NAMALWA (cell line): ENCODE data around the gene DNAJB14.
"Not testable (repeated sequence)": the region's sequence is repeated elsewhere in the genome, so short reads cannot be mapped to it uniquely, and the experiment has no call there.

Source experiments
- DNase-seq: peaks from one replicate; pipeline ENCODE4 v3.0.0-alpha.2; 2015; ENCODE audit warnings: low spot score

DNAJB14 gene

DNA sequence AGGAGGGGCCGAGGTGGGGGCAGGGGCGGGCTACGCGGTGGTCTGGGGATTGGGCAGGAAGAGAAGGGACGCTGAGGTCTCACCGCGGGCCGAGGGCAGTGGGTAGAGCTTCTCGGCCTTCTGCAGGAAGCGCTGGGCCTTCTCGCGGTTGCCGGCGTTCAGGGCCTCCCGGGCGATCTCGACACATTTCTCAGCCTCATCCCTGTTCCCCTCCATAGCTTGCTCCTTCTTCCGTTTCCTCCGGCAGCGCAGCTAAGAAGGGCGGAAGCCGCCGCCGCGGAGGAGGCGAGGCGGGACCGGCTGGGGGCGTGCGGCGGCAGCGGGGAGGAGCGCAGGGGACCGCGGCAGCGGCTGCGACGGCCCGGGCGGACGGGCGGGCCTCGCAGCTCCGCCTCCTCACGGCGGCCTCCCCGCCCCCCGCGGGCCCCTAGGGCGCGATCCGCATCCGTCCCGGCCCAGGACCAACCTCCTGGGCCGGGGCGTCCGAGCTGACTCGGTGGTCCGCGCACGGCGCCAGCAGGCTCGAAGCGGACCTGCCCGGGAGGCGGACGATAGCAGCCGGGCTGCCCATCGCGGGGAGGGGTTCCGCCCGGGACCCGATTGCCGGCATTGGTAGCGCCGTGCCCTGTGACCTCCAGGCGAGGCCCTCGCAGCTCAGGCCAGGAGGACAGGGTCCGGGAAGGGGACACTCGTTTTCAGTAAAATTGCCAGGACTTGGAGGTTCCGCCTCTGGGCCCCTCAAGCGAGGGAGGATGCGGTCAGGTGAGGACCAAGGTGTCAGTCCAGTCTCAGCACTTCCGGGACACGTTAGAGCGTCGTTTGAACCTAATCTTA is at the start of gene DNAJB14:
TSS of gene DNAJB14 (minus strand) at position 263 of the 834 bp plus-strand sequence. CDS start at position 216, 47 bp downstream.
- DNase-seq: peak; percentile 81

DNA sequence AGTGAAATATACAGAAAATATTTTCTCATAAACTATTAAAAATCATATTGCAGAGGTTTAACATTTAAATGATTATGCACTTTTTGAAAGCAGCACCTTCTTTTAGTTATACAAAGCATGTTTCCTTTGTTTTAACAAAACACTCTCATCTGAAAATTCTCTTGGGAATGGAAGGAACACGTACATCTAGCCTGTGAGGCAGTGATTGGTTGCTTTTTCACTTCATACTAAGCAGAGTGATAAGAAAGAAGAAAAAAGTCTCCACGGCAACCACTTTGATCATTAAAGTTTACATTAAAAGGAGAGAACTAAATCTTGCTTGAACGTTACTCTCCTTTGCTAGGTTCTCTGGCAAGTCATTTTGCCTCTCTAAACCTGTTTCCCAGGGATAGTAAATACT is 45.3 kb upstream of the DNAJB14 start:
- DNase-seq: no peak

DNA sequence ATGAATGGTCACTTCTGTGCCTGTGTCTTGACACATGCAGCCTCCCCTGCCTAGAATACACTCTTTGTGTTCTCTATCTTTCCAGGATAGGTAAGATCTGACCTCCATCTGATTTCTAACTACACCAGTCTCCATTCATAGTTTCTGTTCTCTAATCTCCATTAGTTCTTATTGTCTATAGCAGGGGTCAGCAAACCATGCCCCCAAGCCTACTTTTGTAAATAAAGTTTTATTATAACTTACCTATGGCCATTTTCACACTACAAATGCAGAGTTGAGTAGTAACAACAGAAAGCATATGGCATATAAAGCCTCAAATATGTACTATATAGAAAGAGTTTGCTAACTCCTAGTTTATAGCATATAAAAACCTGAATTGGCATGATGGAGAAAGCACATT is 41.3 kb upstream of the DNAJB14 start:
- DNase-seq: no peak

DNA sequence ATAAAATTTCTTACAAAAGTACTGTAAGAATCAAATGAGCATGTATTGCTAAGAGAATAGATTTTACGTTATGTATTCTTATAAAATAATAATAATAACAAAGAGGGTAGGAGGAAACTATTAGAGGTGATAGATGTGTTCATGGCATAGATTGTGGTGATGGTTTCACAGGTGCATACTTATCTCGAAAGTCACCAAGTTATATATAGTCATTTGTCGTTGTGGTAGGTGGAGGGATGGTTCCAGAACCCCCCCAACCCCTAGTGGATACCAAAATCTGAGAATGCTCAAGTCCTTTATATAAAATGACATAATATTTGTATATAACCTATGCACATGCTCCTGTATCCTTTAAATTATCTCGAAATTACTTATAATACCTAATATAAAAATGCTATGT is 40.4 kb upstream of the DNAJB14 start:
- no peak for DNase-seq

DNA sequence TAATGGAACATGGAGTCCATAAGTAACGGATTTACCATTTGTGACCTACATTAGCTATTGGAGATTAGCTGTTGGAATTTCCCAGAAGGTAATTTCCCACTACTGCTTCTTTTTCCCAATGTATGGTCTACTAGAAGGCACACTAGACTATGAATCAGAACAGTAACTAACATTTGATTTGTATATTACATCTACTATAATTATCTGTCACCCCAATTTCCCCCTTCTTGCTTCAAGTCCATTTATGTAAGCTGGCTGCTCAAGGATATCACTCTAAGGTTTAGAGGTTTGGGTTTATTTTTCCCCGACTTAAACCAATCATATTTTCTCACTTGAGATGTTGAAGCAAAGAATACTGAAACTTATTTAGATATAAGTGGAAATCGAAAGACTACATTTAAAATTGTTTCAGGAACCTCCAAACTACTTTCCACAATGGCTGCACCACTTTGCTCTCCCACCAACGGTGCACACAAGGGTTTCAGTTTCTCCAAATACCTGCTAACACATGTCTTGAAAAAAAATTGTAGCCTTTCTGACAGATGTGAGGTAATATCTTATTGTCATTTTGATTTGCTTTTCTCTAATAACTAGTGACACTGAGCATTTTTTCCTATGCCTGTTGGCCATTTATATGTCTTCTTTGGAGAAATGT is 37.0 kb upstream of the DNAJB14 start:
- DNase-seq: no peak

DNA sequence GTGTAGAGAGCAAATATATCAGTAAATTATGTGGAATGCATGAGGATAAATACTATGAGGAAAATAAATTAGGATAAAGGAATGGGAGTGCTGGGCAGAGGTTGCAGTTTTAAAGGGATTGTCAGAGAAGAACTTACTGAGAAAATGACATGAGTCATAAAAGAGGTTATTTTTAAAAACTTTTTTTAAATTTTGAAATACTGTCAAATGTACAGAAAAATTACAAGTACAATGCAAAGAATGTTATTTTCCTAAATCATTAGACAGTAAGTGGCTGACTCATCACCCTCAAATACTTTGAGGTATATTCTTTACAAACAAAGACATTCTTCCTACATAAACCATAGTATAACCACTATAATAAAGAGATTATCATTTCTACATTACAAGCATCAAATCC is 33.5 kb upstream of the DNAJB14 start:
- no peak for DNase-seq

DNA sequence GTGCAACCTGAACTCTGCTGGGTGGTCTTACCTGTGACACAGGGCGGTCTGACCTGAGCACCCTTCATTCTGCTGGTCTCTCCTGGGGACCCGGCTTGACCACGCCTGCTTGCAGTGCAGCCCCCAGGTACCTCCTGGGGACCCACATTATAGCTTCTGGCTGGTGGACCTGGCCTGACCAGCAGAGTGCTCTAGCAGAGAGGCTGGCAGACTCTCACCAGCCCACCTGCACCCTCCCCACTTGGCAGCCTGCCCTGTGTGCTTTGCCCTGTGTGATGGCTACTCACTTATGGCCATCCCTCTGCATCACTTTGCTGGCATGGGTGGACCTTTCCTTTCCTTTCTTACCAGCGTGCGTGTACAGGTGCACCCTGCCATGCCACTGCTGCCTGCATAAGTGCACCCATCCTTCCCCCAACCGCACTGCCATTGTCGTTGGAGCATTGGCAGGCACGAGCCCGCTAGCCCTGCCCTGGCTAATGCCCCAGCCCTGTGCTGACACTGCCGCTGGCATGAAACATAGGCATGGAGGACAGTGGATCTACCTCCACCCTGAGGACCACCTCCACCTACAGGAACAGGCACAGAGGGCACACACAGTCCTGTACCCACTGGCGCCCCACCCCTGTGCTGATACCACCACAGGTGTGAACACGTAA is 25.2 kb upstream of the DNAJB14 start:
- DNase-seq: no peak

DNA sequence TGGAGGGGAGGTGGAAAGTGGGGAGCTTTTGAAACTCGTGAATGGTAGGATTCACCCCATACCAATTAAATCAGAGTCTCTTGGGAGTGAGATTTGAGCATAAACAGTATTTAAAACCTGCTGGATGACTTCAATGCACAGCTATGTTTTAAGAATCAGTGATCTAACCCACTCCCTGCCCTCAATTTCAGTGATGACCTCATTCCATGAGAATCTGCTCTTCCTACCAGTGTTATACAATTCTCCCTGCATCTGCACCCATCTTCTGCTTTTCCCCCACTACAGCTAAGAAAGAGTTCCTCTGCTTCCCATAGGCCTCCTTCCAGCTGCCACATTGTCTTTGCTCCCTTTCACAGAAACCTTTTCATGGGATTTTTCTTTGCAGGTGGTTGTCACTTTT is 21.9 kb upstream of the DNAJB14 start:
- no peak for DNase-seq

DNA sequence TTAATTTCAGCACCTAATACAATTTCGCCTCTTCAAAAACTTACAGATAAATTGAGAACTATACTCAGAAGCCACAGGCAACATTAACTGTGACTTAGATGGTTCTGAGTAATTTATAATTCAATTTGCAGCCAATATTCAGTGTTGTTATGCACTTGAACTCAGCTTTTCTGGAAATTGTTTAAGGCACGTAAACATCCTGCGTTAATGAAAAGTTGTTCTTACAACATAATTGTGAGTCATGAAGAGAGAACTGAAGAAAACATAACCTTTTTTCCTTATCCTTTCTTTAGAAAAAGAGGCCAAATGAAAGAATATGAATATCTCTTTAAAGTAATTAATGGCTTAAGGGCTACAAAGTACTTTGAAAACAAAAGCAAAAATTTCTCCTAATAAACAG is 20.3 kb upstream of the DNAJB14 start:
- DNase-seq: no peak

DNA sequence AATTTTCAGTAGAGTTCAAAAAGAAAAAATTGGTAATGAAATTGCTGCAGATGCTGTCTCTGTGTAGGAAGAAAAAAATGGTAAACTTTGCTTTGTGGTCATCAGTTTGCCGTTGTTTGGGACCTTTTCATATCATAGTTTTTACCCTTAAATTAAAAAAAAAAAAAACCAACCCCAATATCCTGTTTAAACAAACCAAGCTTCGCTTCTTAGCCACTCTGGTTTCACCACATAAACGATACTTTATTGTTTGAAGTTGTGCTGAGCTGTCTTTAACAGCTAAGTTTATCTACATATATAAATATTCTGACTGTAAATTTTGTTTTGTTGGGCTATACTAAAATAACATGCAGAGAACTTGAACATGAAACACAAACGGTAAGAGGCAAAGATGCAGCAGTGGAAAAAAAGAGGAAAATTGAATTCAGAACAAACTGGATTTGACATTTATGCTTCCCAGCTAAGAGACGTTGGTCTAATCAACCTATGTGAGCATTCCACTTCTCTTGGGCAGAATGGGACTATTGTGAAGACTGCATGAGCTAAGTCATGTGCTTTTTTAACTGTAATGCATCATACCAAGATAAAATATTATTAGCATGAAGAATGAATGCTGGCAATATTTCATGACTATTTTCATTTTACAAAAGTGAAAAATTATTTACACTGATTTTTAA is 19.4 kb upstream of the DNAJB14 start:
- DNase-seq: no peak

DNA sequence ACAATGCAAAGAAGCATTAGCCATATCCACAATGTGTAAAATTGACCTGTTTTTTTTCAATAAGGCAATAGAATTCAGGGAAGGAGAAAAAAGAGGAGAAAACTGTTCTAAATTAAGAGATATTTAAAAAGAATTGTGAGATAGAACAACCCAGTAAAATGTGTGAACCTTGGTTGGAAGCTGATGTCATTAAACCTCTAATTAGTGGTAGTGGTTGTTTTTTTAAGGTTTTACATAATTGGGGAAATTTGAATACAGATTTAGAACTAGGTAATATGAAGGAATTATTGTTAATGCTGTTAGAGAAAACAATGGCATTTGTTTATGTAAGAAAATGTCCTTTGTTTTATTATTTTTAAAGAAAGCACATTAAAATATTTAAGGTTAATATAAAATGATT is 18.8 kb upstream of the DNAJB14 start:
- no peak for DNase-seq

DNA sequence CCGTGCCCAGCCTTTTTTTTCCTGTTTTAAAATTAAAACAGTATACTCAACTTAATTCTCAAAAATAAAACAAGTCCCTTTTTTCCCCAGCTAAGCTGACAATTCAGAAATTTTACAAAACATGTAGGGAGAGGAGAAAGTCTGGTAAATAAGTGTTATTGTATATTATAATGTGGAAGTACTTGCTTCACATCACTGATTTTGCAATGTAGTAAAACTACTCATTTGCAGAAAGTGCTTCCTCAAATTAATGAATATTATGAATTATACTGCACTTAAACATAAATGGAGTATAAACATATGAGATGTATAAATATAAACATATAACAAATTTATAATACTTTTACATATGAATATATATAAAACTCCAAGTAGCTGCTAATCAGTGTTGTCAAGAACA is 15.3 kb upstream of the DNAJB14 start:
- DNase-seq: no peak

DNA sequence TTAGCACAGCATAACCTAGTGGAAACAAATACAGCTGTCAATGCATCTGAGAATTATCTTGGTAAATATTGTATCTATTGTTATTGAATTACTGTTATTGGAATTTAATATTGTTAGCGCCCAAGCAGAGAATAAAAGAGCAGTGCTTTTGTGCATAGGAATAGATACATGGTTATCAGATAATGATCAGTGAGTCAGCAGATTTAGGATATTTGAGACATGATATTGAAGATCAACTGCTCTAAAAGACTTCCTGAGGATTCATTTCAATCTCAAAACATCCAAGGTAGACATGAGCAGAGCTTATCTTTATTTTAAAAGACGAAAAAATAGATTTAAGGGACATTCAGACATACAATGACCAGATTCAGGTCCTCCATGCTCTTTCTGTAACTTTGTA is 14.2 kb upstream of the DNAJB14 start:
- no peak for DNase-seq

DNA sequence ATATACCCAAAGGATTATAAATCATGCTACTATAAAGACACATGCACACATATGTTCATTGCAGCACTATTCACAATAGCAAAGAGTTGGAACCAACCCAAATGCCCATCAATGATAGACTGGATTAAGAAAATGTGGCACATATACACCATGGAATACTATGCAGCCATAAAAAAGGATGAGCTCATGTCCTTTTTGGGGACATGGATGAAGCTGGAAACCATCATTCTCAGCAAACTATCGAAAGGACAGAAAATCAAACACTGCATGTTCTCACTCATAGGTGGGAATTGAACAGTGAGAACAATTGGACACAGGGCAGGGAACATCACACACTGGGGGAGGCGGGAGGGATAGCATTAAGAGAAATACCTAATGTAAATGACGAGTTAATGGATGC is 11.8 kb upstream of the DNAJB14 start:
- DNase-seq: not testable (repeated sequence)

DNA sequence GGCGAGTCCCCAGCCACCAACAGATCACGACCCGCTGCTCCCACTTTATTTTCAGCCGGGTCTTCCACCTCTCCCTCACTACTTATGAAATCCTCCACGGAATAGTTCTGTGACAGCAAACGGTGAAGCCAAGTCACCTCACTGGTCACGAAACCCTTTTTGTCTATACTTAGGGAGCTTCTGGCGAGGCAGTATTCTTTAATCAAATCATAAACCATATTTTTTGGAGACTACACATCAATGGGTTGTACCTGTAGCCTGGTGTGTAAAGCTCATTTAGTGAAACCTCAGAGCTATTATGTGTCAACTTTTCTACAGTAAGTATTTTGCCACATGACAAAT is 4.5 kb upstream of the DNAJB14 start:
- no peak for DNase-seq

DNA sequence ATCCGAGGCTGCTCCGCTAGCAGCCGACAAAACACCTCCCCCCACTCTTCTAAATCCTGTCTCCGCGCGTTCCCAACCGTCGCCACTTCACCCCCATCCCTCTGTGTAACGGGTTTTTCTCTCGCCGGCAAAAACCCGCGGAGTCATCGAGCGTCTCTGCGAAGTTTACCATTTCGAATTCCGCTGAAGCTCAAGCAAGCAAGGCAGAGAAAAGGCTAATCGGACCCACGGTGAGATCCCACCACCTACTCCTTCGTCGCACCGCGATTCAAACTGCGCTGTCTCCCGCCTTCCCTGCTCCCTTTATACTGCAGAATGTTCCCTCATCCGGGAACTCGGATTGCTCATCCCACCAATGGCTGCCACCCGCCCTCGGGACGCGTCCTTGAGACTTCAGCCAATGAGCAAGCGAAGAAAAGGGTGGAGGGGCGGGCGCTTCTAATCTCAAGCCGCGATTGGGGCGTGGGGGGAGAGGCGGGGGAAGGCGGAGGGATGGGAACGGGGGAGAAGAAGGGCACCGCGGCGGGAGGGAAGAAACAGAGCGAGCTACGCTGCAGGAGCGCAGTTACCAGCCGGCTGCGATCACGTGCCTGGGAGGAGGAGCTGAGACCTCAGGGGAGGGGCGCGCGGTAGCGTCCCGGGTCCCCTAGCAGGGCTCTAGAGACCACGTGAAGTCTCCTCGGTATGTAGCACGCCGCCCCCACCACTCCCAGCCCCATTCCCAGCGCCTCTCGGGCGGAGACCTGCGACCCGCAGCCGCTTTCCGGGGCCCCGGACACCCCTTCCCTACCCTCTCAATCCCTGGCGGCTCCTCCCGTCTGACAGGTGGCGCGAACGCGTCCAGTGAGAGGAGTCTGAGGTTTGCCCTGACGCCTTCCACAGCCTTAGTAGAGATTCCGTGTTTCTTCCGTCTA is 3.8 kb upstream of the DNAJB14 start, which contains the start of gene H2AZ1:
TSS of gene H2AZ1 (minus strand) at position 277 of the 914 bp plus-strand sequence. CDS start at position 172, 105 bp downstream.
- peak; percentile 99 for DNase-seq

DNA sequence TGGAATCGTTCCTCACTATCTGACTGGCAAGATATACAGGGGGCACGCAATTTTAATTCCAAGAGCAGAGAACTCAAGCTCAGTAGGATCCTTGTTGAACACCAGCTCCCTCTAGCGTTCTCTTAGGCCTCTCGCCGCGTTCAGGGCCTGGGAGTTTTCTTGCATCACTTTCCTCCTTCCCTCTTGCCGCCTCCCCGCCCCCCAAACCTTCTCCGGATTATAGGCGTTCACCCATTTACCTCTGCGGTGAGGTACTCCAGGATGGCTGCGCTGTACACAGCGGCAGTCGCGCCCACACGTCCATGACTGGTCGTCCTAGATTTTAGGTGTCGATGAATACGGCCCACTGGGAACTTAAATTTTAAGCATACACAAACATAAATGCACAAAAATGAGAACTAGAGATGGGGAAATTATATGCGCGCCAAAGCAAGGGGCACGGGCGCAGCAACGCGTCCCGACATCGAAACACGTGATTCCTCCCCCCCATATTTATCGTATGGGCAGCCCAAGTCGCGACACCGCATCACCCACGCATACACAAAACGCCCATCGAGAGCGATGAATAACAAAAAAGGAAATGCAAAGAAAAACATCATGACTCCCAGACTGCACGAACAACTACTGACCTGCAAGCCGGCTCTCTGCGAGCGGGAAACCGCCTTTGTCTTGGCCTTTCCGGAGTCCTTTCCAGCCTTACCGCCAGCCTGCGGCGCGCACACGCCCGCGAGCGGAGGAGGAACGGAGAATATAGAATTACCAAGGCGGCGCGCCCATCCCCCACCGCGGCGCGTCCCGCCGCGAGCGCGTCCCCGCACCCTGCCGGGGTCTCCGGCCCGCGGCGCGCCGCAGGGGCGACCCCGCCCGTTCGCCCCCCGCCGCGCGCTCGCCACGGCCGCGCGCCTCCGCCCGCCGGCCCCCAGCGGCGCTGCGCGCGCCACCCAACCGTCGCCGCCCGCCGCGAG is 2.9 kb upstream of the DNAJB14 start:
- peak; percentile 96 for DNase-seq

DNA sequence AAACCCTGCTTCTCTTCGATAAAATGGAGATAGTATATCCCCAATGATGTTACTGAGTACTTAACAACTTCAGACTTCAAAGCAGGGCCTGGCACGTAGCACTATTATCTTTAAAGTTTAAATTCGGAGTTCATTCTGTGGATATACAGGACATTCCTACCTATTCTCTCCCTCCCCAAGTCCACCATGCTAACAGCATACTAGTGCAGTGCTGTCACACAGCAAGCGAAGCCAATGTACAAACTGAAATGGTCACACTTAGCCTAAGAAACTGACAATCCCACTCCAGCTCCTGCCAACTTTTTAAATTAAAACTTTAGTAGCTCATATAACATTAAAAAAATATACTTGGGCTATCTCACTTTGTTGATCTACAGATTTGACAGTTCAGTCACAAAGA is 1.2 kb upstream of the DNAJB14 start:
- no peak for DNase-seq

DNA sequence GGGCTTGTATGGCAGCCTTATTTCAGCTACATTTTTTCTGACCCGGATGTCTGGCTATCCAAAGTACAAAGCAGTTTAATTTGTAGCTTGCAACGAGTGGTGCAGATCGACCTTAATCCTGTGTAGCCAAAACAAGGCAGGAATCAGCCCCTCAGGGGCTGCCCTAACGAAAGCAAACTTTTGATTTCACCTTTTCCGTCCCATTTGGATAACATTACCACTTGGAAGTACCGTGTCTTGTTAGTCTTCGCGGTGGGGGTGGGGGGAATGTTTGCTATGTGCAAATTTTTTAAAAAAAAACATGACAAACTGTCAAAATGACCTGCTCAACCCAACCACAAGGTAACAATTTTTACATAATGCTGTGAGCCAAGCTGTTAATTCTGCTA is 766 bp upstream of the DNAJB14 start:
- peak; percentile 85 for DNase-seq

DNA sequence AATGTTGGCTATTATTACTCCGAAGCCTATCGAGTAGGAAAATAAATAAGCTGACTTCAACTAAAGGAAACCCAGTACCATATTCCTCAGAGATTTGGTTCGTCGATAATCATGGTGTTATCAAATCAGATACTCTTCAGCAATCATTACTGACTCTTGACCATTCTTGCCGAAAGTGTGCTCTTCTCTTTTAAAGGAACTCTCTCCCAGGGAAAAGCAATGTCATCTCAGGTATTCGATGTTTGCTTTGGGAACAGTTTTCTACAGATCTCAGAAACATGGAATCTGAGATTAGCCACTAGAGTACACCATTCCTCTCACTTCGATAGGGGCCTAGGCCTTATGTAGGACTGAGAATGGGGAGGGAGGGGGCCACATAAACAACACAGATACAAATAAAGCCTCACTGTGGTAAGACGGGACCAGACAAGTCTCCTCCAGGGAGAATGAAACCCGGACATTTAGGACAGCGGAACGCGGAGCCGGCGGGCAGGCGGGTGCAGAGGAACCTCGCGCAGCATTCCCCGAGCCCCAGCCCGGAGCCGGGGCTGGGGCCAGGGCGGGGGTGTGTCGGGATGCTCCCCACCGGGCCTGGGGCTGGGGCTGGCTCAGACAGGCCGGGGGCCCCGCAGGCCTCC is 581 bp downstream of the DNAJB14 start:
- DNase-seq: peak; percentile 52
